Karpas-422 (cell line): Measurements from ENCODE around the gene TCF7L1. TPM values are rescaled to one million over a fixed set of nuclear protein-coding genes. Genes with fewer than 3 reads are reported as not detected.

Experiments
- small RNA-seq: library from RNA; depleted of rRNA; stranded (forward); fragments of <200 nt; gene quantifications from one replicate; pipeline ENCODE3, GENCODE V24; 2014
- total RNA-seq: library from RNA; depleted of rRNA; stranded (reverse); fragments of >200 nt; shearing (Covaris generic); gene quantifications from 2 replicates; pipeline ENCODE4 v1.2.3, GENCODE V29; 2014; ENCODE audit warnings: low replicate concordance; rRNA removed

Gene TCF7L1
- total RNA-seq, 1 experiment from 2014 or later = not detected

Small RNAs within 50 kb of the gene (small RNA-seq; reads per million reads assigned to genes)
- gene AC093162.1 (not detected), gene RF00019 (not detected), gene RNU6-674P (not detected)

Other genes starting within 250 kb of the TCF7L1 start
- 1,287 and 3,084 TPM in 2 replicates for gene TMSB10, start 227.7 kb upstream of the TCF7L1 start, total RNA-seq
- 80.7 and 104 TPM in 2 replicates for gene KCMF1, start 162.2 kb upstream of the TCF7L1 start, total RNA-seq
- 130 and 150 TPM in 2 replicates for gene TGOLN2, start 194.6 kb downstream of the TCF7L1 start, total RNA-seq
- gene RETSAT, start 221.1 kb downstream of the TCF7L1 start, total RNA-seq = 21.6 and 23.0 TPM in 2 replicates
- gene ELMOD3, start 221.4 kb downstream of the TCF7L1 start, total RNA-seq = 18.6 and 28.8 TPM in 2 replicates